Type B pancreatic cell (in vitro differentiated cells): Measurements from ENCODE around the gene NLGN1. TPM values are rescaled to one million over a fixed set of nuclear protein-coding genes. Genes with fewer than 3 reads are reported as not detected.

Source experiments
- DNase-seq: peaks from one replicate; pipeline ENCODE4 v3.0.0; 2021; ENCODE audit warnings: mixed read lengths; ENCODE audit not compliant: unreplicated experiment; ENCODE audit errors: extremely low spot score
- H3K27ac Mint-ChIP-seq: 2 replicates; pipeline ENCODE4 v1.8.0; 2021; ENCODE audit warnings: mild to moderate bottlenecking, mixed read lengths
- H3K27me3 Mint-ChIP-seq: 2 replicates; pipeline ENCODE4 v1.8.0; 2021; ENCODE audit warnings: mixed read lengths
- H3K36me3 Mint-ChIP-seq: 2 replicates; pipeline ENCODE4 v1.8.0; 2021; ENCODE audit warnings: mixed read lengths
- H3K4me1 Mint-ChIP-seq: one replicate; pipeline ENCODE4 v1.8.0; 2021; ENCODE audit warnings: mixed read lengths; ENCODE audit not compliant: unreplicated experiment
- H3K4me3 Mint-ChIP-seq: 2 replicates; pipeline ENCODE4 v1.8.0; 2021; ENCODE audit warnings: mild to moderate bottlenecking, mixed read lengths
- H3K9me3 Mint-ChIP-seq: 2 replicates; pipeline ENCODE4 v1.8.0; 2021; ENCODE audit warnings: mixed read lengths
- CTCF ChIP-seq: fragments of 200-600 bp; sonication (generic); conservative IDR thresholded peaks from 2 replicates; pipeline ENCODE4 v1.5.0; 2021; ENCODE audit warnings: antibody characterized with exemption, mild to moderate bottlenecking
- total RNA-seq: library from RNA; stranded (reverse); gene quantifications from 2 replicates; pipeline ENCODE4 v1.2.1, GENCODE V29; 2021; ENCODE audit warnings: low replicate concordance

NLGN1 gene
- total RNA-seq, 1 donor from 2014 or later = 12.6 TPM

- no peak for DNase-seq
- Mint-ChIP-seq H3K9me3 (no peaks in the 10 kb centered on the region), H3K4me3 (no peak overlapping the region), H3K27ac (no peak overlapping the region), H3K27me3 (no peaks in the 10 kb centered on the region), H3K36me3 (no peaks in the 10 kb centered on the region), H3K4me1 (no peaks in the 10 kb centered on the region)
- TF ChIP-seq CTCF = no peak
Measured at GRCh38 chr3:173743111-173743510, 345.6 kb downstream of the NLGN1 start.

GRCh38 chr3:173743516-173743915 lies 346.0 kb downstream of the NLGN1 start:
- Mint-ChIP-seq H3K9me3 (no peaks in the 10 kb centered on the region), H3K27ac (no peak overlapping the region), H3K36me3 (no peaks in the 10 kb centered on the region), H3K4me1 (no peaks in the 10 kb centered on the region), H3K27me3 (no peaks in the 10 kb centered on the region), H3K4me3 (no peak overlapping the region)
- no peak for DNase-seq
- no peak for TF ChIP-seq CTCF

GRCh38 chr3:173744479-173744878 lies 346.9 kb downstream of the NLGN1 start:
- no peak for TF ChIP-seq CTCF
- no peak for DNase-seq
- no peaks in the 10 kb centered on the region for H3K4me1 Mint-ChIP-seq
- H3K4me3 Mint-ChIP-seq = no peak overlapping the region
- H3K9me3 Mint-ChIP-seq = no peaks in the 10 kb centered on the region
- H3K27me3 Mint-ChIP-seq = no peaks in the 10 kb centered on the region
- no peak overlapping the region for H3K27ac Mint-ChIP-seq
- H3K36me3 Mint-ChIP-seq = no peaks in the 10 kb centered on the region

- no peak for DNase-seq
- no peak overlapping the region for H3K4me3 Mint-ChIP-seq
Measured at GRCh38 chr3:173744895-173745294, 347.4 kb downstream of the NLGN1 start.

GRCh38 chr3:173745952-173746682 lies 348.6 kb downstream of the NLGN1 start:
- no peaks in the 10 kb centered on the region for H3K27me3 Mint-ChIP-seq
- no peak overlapping the region for H3K27ac Mint-ChIP-seq
- H3K4me3 Mint-ChIP-seq = no peak overlapping the region
- no peaks in the 10 kb centered on the region for H3K9me3 Mint-ChIP-seq
- no peak for DNase-seq
- no peak for TF ChIP-seq CTCF
- H3K4me1 Mint-ChIP-seq = peaks cover 5% of the 10 kb centered on the region
- H3K36me3 Mint-ChIP-seq = no peaks in the 10 kb centered on the region

More at GRCh38 chr3:173744895-173745294, 347.4 kb downstream of the NLGN1 start:
- H3K4me1 Mint-ChIP-seq = peaks cover 2% of the 10 kb centered on the region
- H3K27ac Mint-ChIP-seq = no peak overlapping the region
- H3K9me3 Mint-ChIP-seq = no peaks in the 10 kb centered on the region
- TF ChIP-seq CTCF = no peak
- no peaks in the 10 kb centered on the region for H3K27me3 Mint-ChIP-seq
- H3K36me3 Mint-ChIP-seq = no peaks in the 10 kb centered on the region

GRCh38 chr3:173747427-173747826 lies 349.9 kb downstream of the NLGN1 start:
- Mint-ChIP-seq H3K9me3 (no peaks in the 10 kb centered on the region), H3K27ac (no peak overlapping the region), H3K36me3 (no peaks in the 10 kb centered on the region), H3K4me3 (no peak overlapping the region), H3K4me1 (peaks cover 5% of the 10 kb centered on the region), H3K27me3 (no peaks in the 10 kb centered on the region)
- TF ChIP-seq CTCF = no peak
- no peak for DNase-seq
